Measurements from ENCODE around the gene PEX5L.

DNA sequence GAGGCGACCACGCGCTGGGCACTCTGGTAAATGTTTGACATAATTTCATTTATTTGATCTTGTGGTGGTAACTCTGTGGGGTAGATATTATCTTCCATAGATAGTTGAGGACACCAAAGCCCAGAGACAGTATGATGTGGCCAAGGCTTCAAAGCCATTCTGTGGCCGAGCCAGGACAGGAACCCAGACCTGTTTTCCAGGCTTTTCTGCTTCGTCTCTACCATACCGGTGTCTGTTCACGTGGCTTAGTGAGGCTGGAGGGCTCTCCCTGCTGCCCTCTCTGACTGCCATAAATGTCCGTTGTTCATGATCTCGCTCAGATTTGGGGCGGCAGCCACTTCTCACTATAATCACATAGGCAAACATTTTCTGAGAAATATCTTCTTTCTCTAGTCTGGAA lies 134.7 kb downstream of the PEX5L start:
- TF ChIP-seq CTCF (IDR thresholded peaks at IDR 0.05) (no peak), POLR2A (IDR thresholded peaks at IDR 0.05) (no peak), POLR2AphosphoS5 (IDR thresholded peaks at IDR 0.05) (no peak)

Data from suprapubic skin (tissue), 4 donors.